GM21528 (cell line): ENCODE results near the gene IMPG1.
A peak's percentile ranks its signal among the peaks of the same experiment; 100 is the strongest.
"Not testable (repeated sequence)": the region's sequence is repeated elsewhere in the genome, so short reads cannot be mapped to it uniquely, and the experiment has no call there.

Experiments used
- ATAC-seq: cut with Tn5 transposase; IDR thresholded peaks from one replicate; pipeline ENCODE4 v1.9.1; 2021; ENCODE audit warnings: mild to moderate bottlenecking, moderate library complexity; ENCODE audit not compliant: unreplicated experiment, low FRiP score

IMPG1 gene

DNA sequence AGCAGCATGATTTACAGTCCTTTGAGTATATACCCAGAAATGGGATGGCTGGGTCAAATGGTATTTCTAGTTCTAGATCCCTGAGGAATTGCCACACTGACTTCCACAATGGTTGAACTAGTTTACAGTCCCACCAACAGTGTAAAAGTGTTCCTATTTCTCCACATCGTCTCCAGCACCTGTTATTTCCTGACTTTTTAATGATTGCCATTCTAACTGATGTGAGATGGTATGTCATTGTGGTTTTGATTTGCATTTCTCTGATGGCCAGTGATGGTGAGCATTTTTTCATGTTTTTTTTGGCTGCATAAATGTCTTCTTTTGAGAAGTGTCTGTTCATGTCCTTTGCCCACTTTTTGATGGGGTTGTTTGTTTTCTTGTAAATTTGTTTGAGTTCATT, 172.2 kb downstream of the IMPG1 start:
- not testable (repeated sequence) for ATAC-seq

- ATAC-seq = no peak
Measured at GRCh38 chr6:75896526-75896925, 175.9 kb downstream of the IMPG1 start.

DNA sequence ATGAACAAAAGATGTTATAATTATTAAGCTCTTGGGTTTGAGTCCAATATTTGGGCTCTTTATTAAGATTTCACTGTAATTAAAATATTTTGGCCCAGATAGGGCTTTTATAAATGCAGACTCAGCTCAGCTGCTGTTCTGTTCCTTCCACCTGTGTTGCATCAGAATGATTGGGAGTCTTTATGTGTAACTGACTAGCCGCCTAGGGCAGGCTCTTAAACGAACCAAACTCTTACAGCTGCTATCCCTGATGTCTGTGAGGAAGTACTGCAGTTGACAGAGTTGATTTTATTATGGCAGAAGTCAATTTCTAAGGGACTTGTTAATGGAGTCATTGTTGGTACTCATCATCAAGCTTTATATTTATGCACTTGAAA, 178.7 kb downstream of the IMPG1 start:
- no peak for ATAC-seq

- peak; percentile 72 for ATAC-seq
Measured at GRCh38 chr6:75893058-75893775, 179.2 kb downstream of the IMPG1 start.

DNA sequence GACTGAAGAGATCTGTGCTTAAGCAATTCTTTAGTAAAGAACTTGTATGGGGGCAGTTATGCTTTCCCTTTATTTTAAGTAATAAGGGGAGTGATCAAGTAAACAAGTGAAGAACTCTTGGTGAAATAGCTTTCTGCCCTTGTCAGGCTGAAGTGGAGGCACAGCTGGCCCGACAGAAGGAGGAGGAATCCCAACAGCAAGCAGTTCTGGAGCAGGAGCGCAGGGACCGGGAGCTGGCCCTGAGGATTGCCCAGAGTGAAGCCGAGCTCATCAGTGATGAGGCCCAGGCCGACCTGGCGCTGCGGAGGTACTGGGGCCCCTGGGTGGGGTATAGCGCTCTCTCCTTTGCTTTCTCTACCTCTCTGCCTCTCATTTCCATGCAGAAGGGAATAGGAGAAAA, 180.1 kb downstream of the IMPG1 start:
- ATAC-seq = no peak

DNA sequence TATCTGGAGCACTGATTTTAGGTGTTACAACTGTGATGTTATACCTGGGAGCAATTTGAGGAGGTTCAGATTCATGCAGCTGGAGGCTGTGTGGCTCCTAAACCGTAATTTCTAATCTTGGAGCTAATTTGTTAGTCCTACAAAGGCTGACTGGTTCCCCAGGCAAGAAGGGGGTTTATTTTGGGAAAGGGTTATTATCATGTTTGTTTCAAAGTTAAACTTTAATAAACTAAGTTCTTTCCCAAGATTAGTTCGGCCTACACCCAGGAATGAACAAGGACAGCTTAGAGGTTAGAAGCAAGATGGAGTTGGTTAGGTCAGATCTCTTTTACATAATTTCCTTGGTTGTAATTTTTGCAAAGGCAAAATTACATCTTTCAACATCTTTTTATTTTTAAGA, 187.6 kb downstream of the IMPG1 start:
- no peak for ATAC-seq

DNA sequence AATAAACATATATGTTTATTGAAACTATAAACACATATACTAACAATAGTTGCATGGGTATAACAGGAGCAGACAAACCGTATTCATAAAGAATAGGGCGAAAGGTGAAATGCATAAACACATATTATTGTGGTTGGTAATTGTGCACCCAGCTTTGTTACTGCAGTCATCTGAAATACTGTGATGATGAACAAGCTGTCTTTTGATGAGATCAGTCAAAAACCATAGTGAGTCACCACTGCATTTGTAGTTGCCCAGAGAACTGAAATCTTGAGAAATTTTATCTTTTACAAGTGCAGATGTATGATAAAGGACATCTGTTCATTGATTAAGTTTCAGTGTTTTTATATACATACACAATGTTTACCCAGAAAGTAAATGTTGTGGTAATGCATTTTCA, 189.7 kb downstream of the IMPG1 start:
- no peak for ATAC-seq

GRCh38 chr6:75880305-75880704, 192.2 kb downstream of the IMPG1 start:
- no peak for ATAC-seq

DNA sequence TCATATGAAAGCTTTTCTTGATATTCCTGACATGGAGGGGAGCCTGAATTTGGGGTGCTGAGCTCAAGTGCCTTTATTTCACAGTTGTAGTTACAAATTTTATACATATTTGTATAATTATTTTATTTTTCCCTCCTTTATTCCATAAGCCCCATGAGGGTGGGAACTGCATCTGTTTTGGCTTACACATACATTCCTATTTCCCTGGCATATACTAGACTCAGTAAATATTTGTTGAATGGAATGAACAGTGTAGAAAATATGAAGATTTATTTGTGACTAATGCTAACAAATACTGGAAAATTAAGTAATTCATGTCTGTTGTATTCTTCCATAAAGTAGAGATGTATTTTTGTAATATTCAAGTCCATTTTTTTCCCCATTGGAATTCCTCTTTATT, 196.3 kb downstream of the IMPG1 start:
- ATAC-seq = no peak

DNA sequence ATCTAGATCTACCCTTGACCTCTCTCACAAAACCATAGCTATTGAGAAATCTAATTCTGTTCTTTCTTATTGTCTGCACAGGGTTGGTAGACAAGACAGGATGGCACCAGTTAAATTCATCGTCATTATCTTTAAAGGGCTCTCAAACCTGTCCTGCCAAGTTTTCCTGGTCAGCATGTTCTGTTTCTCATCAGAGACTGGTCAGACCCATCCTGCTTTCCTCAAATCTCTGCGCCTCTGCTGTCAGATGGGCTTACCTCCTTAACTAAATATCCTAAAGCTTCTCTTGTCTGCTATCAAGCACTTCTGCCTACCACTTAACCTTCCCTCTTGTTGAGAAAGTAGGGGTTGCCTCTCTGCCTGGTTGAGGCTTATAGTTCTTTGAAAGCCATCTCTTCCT, 198.2 kb downstream of the IMPG1 start:
- ATAC-seq = no peak
